Measurements from ENCODE around the gene SYT11. TPM values are rescaled to one million over a fixed set of nuclear protein-coding genes. Genes with fewer than 3 reads are reported as not detected.

Gene SYT11
- total RNA-seq, 1 donor from 2014 or later = 15.4 TPM

- H3K9me3 Mint-ChIP-seq (ENCODE audit: unreplicated experiment) = no peaks in the 10 kb centered on the region
- no peak for TF ChIP-seq CTCF (IDR thresholded peaks at IDR 0.05; ENCODE audit: unreplicated experiment)
- H3K4me1 Mint-ChIP-seq (ENCODE audit: unreplicated experiment) = no peaks in the 10 kb centered on the region
- H3K27ac Mint-ChIP-seq (ENCODE audit: unreplicated experiment) = no peak overlapping the region
- DNase-seq (ENCODE audit: low spot score) = no peak
- H3K36me3 Mint-ChIP-seq (ENCODE audit: low read depth, unreplicated experiment) = peaks cover 9% of the 10 kb centered on the region
- H3K27me3 Mint-ChIP-seq (ENCODE audit: unreplicated experiment) = peaks cover 4% of the 10 kb centered on the region
- H3K4me3 Mint-ChIP-seq (ENCODE audit: unreplicated experiment) = no peak overlapping the region
Observed at GRCh38 chr1:155872527-155872926, 13.2 kb downstream of the SYT11 start.

- TF ChIP-seq CTCF (IDR thresholded peaks at IDR 0.05; ENCODE audit: unreplicated experiment) = no peak
- Mint-ChIP-seq H3K36me3 (ENCODE audit: low read depth, unreplicated experiment) (peaks cover 9% of the 10 kb centered on the region), H3K27ac (ENCODE audit: unreplicated experiment) (no peak overlapping the region), H3K4me3 (ENCODE audit: unreplicated experiment) (no peak overlapping the region), H3K4me1 (ENCODE audit: unreplicated experiment) (no peaks in the 10 kb centered on the region), H3K9me3 (ENCODE audit: unreplicated experiment) (no peaks in the 10 kb centered on the region), H3K27me3 (ENCODE audit: unreplicated experiment) (peaks cover 2% of the 10 kb centered on the region)
- no peak for DNase-seq (ENCODE audit: low spot score)
Observed at GRCh38 chr1:155873860-155874259, 14.5 kb downstream of the SYT11 start.

DNA sequence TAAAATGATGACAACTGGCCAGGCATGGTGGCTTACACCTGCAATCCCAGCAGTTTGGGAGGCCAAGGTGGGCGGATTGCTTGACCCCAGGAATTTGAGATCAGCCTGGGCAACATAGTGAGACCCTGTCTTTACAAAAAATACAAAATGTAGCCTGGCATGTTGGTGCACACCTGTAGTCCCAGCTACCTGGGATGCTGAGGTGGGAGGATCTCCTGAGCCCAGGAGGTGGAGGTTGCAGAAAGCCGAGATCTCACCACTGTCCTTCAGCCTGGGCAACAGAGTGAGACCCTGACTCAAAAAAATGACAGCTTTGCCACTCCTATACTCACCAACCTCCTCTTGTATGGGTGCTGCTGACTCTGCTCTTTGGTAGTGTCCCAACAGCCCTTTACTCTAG lies 18.6 kb downstream of the SYT11 start:
- no peaks in the 10 kb centered on the region for H3K9me3 Mint-ChIP-seq (ENCODE audit: unreplicated experiment)
- H3K27ac Mint-ChIP-seq (ENCODE audit: unreplicated experiment) = no peak overlapping the region
- H3K27me3 Mint-ChIP-seq (ENCODE audit: unreplicated experiment) = peaks cover 4% of the 10 kb centered on the region
- no peaks in the 10 kb centered on the region for H3K4me1 Mint-ChIP-seq (ENCODE audit: unreplicated experiment)
- TF ChIP-seq CTCF (IDR thresholded peaks at IDR 0.05; ENCODE audit: unreplicated experiment) = no peak
- no peak for DNase-seq (ENCODE audit: low spot score)
- peaks cover 12% of the 10 kb centered on the region for H3K36me3 Mint-ChIP-seq (ENCODE audit: low read depth, unreplicated experiment)
- peak overlapping the region; percentile 60 for H3K4me3 Mint-ChIP-seq (ENCODE audit: unreplicated experiment)

DNA sequence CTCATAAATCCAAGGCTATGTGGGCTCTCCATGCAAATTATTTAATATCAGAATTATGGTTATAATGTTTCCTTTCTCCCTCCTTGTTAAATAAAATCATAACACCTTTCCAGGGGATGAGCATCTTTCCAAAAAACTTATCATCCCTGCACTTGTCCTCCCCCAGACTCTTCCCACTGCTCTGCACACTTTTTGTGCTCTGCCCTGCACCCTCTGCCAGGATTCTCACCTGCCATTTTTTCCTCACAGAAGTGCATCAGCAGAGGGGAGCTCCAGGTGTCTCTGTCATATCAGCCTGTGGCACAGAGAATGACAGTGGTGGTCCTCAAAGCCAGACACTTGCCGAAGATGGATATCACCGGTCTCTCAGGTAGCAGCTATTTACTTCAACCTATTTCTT lies 20.9 kb downstream of the SYT11 start:
- no peak for DNase-seq (ENCODE audit: low spot score)
- TF ChIP-seq CTCF (IDR thresholded peaks at IDR 0.05; ENCODE audit: unreplicated experiment) = no peak
- peaks cover 12% of the 10 kb centered on the region for H3K36me3 Mint-ChIP-seq (ENCODE audit: low read depth, unreplicated experiment)
- H3K4me3 Mint-ChIP-seq (ENCODE audit: unreplicated experiment) = no peak overlapping the region
- H3K27me3 Mint-ChIP-seq (ENCODE audit: unreplicated experiment) = peaks cover 5% of the 10 kb centered on the region
- no peaks in the 10 kb centered on the region for H3K9me3 Mint-ChIP-seq (ENCODE audit: unreplicated experiment)
- no peaks in the 10 kb centered on the region for H3K4me1 Mint-ChIP-seq (ENCODE audit: unreplicated experiment)
- no peak overlapping the region for H3K27ac Mint-ChIP-seq (ENCODE audit: unreplicated experiment)

GRCh38 chr1:155880950-155881349 lies 21.6 kb downstream of the SYT11 start:
- DNase-seq (ENCODE audit: low spot score) = no peak
- peaks cover 5% of the 10 kb centered on the region for H3K27me3 Mint-ChIP-seq (ENCODE audit: unreplicated experiment)
- no peaks in the 10 kb centered on the region for H3K4me1 Mint-ChIP-seq (ENCODE audit: unreplicated experiment)
- H3K27ac Mint-ChIP-seq (ENCODE audit: unreplicated experiment) = no peak overlapping the region
- peaks cover 8% of the 10 kb centered on the region for H3K36me3 Mint-ChIP-seq (ENCODE audit: low read depth, unreplicated experiment)
- H3K9me3 Mint-ChIP-seq (ENCODE audit: unreplicated experiment) = no peaks in the 10 kb centered on the region
- no peak for TF ChIP-seq CTCF (IDR thresholded peaks at IDR 0.05; ENCODE audit: unreplicated experiment)
- H3K4me3 Mint-ChIP-seq (ENCODE audit: unreplicated experiment) = no peak overlapping the region

Measured in endothelial cell (in vitro differentiated cells).